Stimulated activated naive CD8-positive, alpha-beta T cell treated with anti-CD3 and anti-CD28 coated beads, Interleukin-15, Interleukin-2, amounts not matched to agents 100 ng/mL and 50 ng/mL, for 24 hours (primary cell): ENCODE data around the gene ZNF235.
"Not testable (repeated sequence)": the region's sequence is repeated elsewhere in the genome, so short reads cannot be mapped to it uniquely, and the experiment has no call there.

Source experiments
- H3K27ac Mint-ChIP-seq: one replicate; pipeline ENCODE4 v1.8.0; 2021; ENCODE audit warnings: mild to moderate bottlenecking, mixed read lengths
- H3K27me3 Mint-ChIP-seq: one replicate; pipeline ENCODE4 v1.8.0; 2021; ENCODE audit warnings: mixed read lengths
- H3K36me3 Mint-ChIP-seq: one replicate; pipeline ENCODE4 v1.8.0; 2021; ENCODE audit warnings: low read depth, mixed read lengths
- H3K4me1 Mint-ChIP-seq: one replicate; pipeline ENCODE4 v1.8.0; 2021; ENCODE audit warnings: low read depth, mixed read lengths
- H3K4me3 Mint-ChIP-seq: one replicate; pipeline ENCODE4 v1.8.0; 2021; ENCODE audit warnings: mild to moderate bottlenecking, mixed read lengths
- H3K9me3 Mint-ChIP-seq: one replicate; pipeline ENCODE4 v1.8.0; 2021; ENCODE audit warnings: mixed read lengths

ZNF235 gene

DNA sequence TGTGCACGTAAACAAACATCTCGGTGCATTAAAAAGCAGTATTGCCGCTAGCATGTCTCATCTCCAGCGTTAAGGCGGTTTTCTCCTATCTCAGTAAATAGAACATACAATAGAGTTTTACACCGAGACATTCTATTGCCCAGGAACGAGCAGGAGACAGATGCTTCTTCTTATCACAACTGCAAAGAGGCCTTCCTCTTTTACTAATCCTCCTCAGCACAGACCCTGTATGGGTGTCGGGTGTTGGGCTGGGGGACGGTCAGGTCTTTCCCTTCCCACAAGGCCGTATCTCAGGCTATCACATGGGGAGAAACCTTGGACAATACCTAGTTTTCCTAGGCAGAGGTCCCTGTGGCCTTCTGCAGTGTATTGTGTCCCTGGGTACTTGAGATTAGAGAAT lies 23.9 kb downstream of the ZNF235 start:
- Mint-ChIP-seq H3K9me3 (peaks cover 66% of the 10 kb centered on the region), H3K4me1 (no peaks in the 10 kb centered on the region), H3K27ac (no peak overlapping the region), H3K27me3 (no peaks in the 10 kb centered on the region), H3K36me3 (peaks cover 50% of the 10 kb centered on the region), H3K4me3 (no peak overlapping the region)

- Mint-ChIP-seq H3K36me3 (peaks cover 68% of the 10 kb centered on the region), H3K27ac (no peak overlapping the region), H3K27me3 (no peaks in the 10 kb centered on the region), H3K9me3 (peaks cover 71% of the 10 kb centered on the region), H3K4me1 (no peaks in the 10 kb centered on the region), H3K4me3 (no peak overlapping the region)
Measured at GRCh38 chr19:44278181-44278690, 26.6 kb downstream of the ZNF235 start.

GRCh38 chr19:44277331-44277730 lies 27.5 kb downstream of the ZNF235 start:
- Mint-ChIP-seq H3K4me3 (no peak overlapping the region), H3K27me3 (no peaks in the 10 kb centered on the region), H3K36me3 (peaks cover 71% of the 10 kb centered on the region), H3K4me1 (no peaks in the 10 kb centered on the region), H3K9me3 (peaks cover 74% of the 10 kb centered on the region), H3K27ac (no peak overlapping the region)

- peak overlapping the region; percentile 26 for H3K4me3 Mint-ChIP-seq
- no peaks in the 10 kb centered on the region for H3K27me3 Mint-ChIP-seq
- peaks cover 55% of the 10 kb centered on the region for H3K9me3 Mint-ChIP-seq
- peaks cover 48% of the 10 kb centered on the region for H3K36me3 Mint-ChIP-seq
- no peak overlapping the region for H3K27ac Mint-ChIP-seq
- peaks cover 7% of the 10 kb centered on the region for H3K4me1 Mint-ChIP-seq
Measured at GRCh38 chr19:44260695-44261446, 44.0 kb downstream of the ZNF235 start.

- H3K27ac Mint-ChIP-seq: no peak overlapping the region
- H3K36me3 Mint-ChIP-seq: peaks cover 49% of the 10 kb centered on the region
- H3K4me1 Mint-ChIP-seq: peaks cover 7% of the 10 kb centered on the region
- no peaks in the 10 kb centered on the region for H3K27me3 Mint-ChIP-seq
- H3K4me3 Mint-ChIP-seq: peak overlapping the region; percentile 44
- peaks cover 58% of the 10 kb centered on the region for H3K9me3 Mint-ChIP-seq
Measured at GRCh38 chr19:44260343-44260681, 44.5 kb downstream of the ZNF235 start.

DNA sequence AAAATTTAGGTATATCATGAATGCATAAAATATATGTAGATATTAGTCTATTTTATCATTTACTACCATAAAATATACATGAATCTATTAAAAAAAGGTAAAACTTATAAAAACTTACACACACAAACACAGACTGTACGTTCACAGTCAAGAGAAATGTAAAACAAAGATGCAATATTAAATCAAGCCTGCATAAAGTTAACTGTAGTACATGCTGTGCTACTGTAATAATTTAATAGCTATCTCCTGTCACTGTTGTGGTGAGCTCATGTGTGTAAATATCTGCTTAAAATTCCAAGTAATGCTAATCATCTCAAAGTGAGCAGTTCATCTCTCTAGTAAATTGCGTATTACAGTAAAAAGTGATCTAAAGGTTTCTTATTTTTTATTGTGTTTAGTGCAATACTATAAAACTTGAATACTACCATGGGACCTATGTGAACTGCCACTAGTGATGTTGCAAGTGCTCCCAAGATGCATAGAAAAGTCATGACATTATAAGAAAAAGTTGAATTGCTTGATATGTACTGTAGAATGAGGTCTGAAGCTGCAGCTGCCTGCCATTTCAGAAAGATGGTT lies 45.9 kb downstream of the ZNF235 start:
- H3K27me3 Mint-ChIP-seq: no peaks in the 10 kb centered on the region
- peaks cover 7% of the 10 kb centered on the region for H3K4me1 Mint-ChIP-seq
- H3K4me3 Mint-ChIP-seq: no peak overlapping the region
- peaks cover 60% of the 10 kb centered on the region for H3K36me3 Mint-ChIP-seq
- no peak overlapping the region for H3K27ac Mint-ChIP-seq
- peaks cover 64% of the 10 kb centered on the region for H3K9me3 Mint-ChIP-seq

- peaks cover 66% of the 10 kb centered on the region for H3K9me3 Mint-ChIP-seq
- H3K27me3 Mint-ChIP-seq: no peaks in the 10 kb centered on the region
Measured at GRCh38 chr19:44258136-44258535, 46.7 kb downstream of the ZNF235 start.

GRCh38 chr19:44255705-44256411 lies 49.0 kb downstream of the ZNF235 start:
- Mint-ChIP-seq H3K27me3 (no peaks in the 10 kb centered on the region), H3K9me3 (peaks cover 74% of the 10 kb centered on the region)

More at GRCh38 chr19:44258136-44258535, 46.7 kb downstream of the ZNF235 start:
- Mint-ChIP-seq H3K4me3 (no peak overlapping the region), H3K4me1 (peaks cover 7% of the 10 kb centered on the region), H3K36me3 (peaks cover 68% of the 10 kb centered on the region), H3K27ac (no peak overlapping the region)

DNA sequence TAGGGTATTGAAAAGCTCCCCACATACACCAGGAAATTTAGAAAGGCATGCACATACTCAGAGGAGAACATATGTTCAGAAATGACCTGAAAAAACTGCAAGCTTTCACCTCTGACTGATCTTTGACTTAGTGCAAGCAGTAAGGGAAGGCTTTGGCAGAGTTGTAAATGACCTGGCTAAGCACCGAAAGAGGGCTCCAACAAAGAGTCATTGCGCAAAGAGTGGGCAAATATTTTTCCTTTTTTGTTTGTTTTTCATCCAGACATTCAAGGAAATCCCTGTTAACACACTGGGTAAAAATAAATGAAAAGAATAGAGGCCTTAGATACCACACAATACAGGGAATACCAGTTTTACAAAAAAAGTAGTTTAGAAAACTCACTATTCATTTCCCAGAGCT lies 50.3 kb downstream of the ZNF235 start:
- Mint-ChIP-seq H3K27ac (no peak overlapping the region), H3K27me3 (no peaks in the 10 kb centered on the region), H3K4me3 (no peak overlapping the region), H3K4me1 (no peaks in the 10 kb centered on the region), H3K36me3 (peaks cover 81% of the 10 kb centered on the region), H3K9me3 (peaks cover 77% of the 10 kb centered on the region)

More at GRCh38 chr19:44255705-44256411, 49.0 kb downstream of the ZNF235 start:
- Mint-ChIP-seq H3K4me3 (no peak overlapping the region), H3K36me3 (peaks cover 78% of the 10 kb centered on the region), H3K27ac (no peak overlapping the region), H3K4me1 (peaks cover 7% of the 10 kb centered on the region)

- H3K4me1 Mint-ChIP-seq, H3K4me3 Mint-ChIP-seq, H3K27me3 Mint-ChIP-seq, H3K27ac Mint-ChIP-seq: not testable (repeated sequence)
- Mint-ChIP-seq H3K9me3 (peaks cover 73% of the 10 kb centered on the region), H3K36me3 (peaks cover 84% of the 10 kb centered on the region)
Measured at GRCh38 chr19:44253392-44253791, 51.4 kb downstream of the ZNF235 start.

GRCh38 chr19:44252332-44252731 lies 52.5 kb downstream of the ZNF235 start:
- H3K27ac Mint-ChIP-seq, H3K27me3 Mint-ChIP-seq, H3K4me3 Mint-ChIP-seq, H3K4me1 Mint-ChIP-seq: not testable (repeated sequence)
- peaks cover 82% of the 10 kb centered on the region for H3K36me3 Mint-ChIP-seq
- peaks cover 69% of the 10 kb centered on the region for H3K9me3 Mint-ChIP-seq

DNA sequence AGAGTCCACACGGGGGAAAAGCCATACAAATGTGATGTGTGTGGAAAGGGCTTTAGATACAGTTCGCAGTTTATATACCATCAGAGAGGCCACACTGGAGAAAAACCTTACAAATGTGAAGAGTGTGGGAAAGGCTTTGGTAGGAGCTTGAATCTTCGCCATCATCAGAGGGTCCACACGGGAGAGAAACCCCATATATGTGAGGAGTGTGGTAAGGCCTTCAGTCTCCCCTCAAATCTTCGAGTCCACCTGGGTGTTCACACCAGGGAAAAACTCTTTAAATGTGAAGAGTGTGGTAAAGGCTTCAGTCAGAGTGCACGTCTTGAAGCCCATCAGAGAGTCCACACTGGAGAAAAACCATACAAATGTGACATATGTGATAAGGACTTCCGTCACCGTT lies 68.4 kb downstream of the ZNF235 start:
- no peak overlapping the region for H3K4me3 Mint-ChIP-seq
- H3K9me3 Mint-ChIP-seq: peaks cover 60% of the 10 kb centered on the region
- H3K27ac Mint-ChIP-seq: no peak overlapping the region
- no peaks in the 10 kb centered on the region for H3K27me3 Mint-ChIP-seq
- H3K4me1 Mint-ChIP-seq: no peaks in the 10 kb centered on the region
- H3K36me3 Mint-ChIP-seq: peaks cover 77% of the 10 kb centered on the region
